Liver (tissue), 3 donors: ENCODE data around the gene NIPAL3.

Experiments
- EGR1 ChIP-seq, 2 donors: IDR thresholded peaks; 2 replicates each; pipeline ENCODE4 v1.6.1; 2016 to 2018; ENCODE audit warnings: antibody characterized with exemption in 2 of 2, low read depth in 2 of 2
- GABPA ChIP-seq, 2 donors: IDR thresholded peaks in 1 of 2; conservative IDR thresholded peaks in 1 of 2; 2 replicates each; pipeline ENCODE4 v1.6.1; 2016; ENCODE audit warnings: antibody characterized with exemption in 2 of 2, mild to moderate bottlenecking in 1 of 2, moderate library complexity in 1 of 2
- JUND ChIP-seq, 2 donors: IDR thresholded peaks; 2 replicates each; pipeline ENCODE4 v1.6.1; 2016; ENCODE audit warnings: antibody characterized with exemption in 2 of 2
- TAF1 ChIP-seq: conservative IDR thresholded peaks from 2 replicates; pipeline ENCODE4 v1.6.1; 2016; ENCODE audit warnings: antibody characterized with exemption, mild to moderate bottlenecking
- YY1 ChIP-seq: IDR thresholded peaks from 2 replicates; pipeline ENCODE4 v1.6.1; 2016; ENCODE audit warnings: antibody characterized with exemption, mild to moderate bottlenecking
- TF ChIP-seq, protein P1 (sequence below): fragments of 150-350 bp; IDR thresholded peaks from 2 replicates; pipeline ENCODE4 v1.5.1; 2017; ENCODE audit warnings: improper control_type of control experiment, low read depth, low read length; ENCODE audit not compliant: missing input control
- TF ChIP-seq, protein P2 (sequence below): IDR thresholded peaks from 2 replicates; pipeline ENCODE4 v1.6.1; 2016; ENCODE audit warnings: antibody characterized with exemption, mild to moderate bottlenecking
- TF ChIP-seq, protein P3 (sequence below): IDR thresholded peaks from 2 replicates; pipeline ENCODE4 v1.6.1; 2016; ENCODE audit warnings: antibody characterized with exemption
- TF ChIP-seq, protein P4 (sequence below): IDR thresholded peaks from 2 replicates; pipeline ENCODE4 v1.6.1; 2016; ENCODE audit warnings: antibody characterized with exemption
- TF ChIP-seq, protein P5 (sequence below): IDR thresholded peaks from 2 replicates; pipeline ENCODE4 v1.6.1; 2016; ENCODE audit warnings: antibody characterized with exemption
- donor health status: healthy.
- donor health status: healthy.

DNA sequence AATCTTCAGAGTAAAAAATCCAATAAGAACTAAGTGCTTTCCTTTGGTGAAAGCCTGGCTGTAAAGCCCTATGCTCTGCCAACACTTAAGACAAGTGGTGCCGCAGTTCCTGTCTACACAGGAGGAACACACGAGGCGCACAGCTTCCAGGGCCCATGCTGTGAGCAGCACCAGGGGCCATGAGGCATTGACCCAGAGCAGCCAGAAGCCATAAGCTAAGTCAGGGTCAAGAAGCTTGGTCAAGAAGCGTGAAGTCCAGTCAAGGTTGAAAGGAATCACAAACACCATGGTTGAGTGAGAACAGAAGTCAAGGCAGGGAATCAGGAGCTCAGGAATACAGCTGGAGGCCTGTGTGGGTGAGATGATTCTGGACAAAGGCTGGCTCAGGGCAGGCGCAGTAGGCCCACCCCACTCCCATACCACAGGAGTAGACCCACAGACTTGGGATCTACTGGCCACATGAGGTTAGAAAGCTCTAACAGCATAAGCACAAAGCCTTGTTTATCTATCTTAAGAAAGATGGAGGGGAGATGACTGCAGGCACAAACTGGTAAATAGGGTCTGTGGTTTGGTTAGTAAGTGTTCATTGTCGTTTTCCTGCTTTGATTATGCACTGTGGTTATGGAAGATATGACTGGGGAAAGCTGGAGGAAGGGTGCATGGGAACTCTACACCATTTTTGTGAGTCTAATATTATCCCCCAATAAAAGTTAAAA is 44.1 kb downstream of the NIPAL3 start:
- TF ChIP-seq YY1, result no peak
- TF ChIP-seq, protein P1, sequence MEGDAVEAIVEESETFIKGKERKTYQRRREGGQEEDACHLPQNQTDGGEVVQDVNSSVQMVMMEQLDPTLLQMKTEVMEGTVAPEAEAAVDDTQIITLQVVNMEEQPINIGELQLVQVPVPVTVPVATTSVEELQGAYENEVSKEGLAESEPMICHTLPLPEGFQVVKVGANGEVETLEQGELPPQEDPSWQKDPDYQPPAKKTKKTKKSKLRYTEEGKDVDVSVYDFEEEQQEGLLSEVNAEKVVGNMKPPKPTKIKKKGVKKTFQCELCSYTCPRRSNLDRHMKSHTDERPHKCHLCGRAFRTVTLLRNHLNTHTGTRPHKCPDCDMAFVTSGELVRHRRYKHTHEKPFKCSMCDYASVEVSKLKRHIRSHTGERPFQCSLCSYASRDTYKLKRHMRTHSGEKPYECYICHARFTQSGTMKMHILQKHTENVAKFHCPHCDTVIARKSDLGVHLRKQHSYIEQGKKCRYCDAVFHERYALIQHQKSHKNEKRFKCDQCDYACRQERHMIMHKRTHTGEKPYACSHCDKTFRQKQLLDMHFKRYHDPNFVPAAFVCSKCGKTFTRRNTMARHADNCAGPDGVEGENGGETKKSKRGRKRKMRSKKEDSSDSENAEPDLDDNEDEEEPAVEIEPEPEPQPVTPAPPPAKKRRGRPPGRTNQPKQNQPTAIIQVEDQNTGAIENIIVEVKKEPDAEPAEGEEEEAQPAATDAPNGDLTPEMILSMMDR, result no peak
- no peak for TF ChIP-seq TAF1
- TF ChIP-seq, protein P2, sequence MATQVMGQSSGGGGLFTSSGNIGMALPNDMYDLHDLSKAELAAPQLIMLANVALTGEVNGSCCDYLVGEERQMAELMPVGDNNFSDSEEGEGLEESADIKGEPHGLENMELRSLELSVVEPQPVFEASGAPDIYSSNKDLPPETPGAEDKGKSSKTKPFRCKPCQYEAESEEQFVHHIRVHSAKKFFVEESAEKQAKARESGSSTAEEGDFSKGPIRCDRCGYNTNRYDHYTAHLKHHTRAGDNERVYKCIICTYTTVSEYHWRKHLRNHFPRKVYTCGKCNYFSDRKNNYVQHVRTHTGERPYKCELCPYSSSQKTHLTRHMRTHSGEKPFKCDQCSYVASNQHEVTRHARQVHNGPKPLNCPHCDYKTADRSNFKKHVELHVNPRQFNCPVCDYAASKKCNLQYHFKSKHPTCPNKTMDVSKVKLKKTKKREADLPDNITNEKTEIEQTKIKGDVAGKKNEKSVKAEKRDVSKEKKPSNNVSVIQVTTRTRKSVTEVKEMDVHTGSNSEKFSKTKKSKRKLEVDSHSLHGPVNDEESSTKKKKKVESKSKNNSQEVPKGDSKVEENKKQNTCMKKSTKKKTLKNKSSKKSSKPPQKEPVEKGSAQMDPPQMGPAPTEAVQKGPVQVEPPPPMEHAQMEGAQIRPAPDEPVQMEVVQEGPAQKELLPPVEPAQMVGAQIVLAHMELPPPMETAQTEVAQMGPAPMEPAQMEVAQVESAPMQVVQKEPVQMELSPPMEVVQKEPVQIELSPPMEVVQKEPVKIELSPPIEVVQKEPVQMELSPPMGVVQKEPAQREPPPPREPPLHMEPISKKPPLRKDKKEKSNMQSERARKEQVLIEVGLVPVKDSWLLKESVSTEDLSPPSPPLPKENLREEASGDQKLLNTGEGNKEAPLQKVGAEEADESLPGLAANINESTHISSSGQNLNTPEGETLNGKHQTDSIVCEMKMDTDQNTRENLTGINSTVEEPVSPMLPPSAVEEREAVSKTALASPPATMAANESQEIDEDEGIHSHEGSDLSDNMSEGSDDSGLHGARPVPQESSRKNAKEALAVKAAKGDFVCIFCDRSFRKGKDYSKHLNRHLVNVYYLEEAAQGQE, result no peak
- TF ChIP-seq EGR1 (IDR thresholded peaks at IDR 0.05; ENCODE audit: low read depth in 2 of 2), result no peak
- TF ChIP-seq JUND (IDR thresholded peaks at IDR 0.05), result no peak
- TF ChIP-seq GABPA (IDR thresholded peaks at IDR 0.05 in 1 of 2, conservative IDR thresholded peaks at IDR 0.05 in 1 of 2), result no peak
- TF ChIP-seq, protein P3, sequence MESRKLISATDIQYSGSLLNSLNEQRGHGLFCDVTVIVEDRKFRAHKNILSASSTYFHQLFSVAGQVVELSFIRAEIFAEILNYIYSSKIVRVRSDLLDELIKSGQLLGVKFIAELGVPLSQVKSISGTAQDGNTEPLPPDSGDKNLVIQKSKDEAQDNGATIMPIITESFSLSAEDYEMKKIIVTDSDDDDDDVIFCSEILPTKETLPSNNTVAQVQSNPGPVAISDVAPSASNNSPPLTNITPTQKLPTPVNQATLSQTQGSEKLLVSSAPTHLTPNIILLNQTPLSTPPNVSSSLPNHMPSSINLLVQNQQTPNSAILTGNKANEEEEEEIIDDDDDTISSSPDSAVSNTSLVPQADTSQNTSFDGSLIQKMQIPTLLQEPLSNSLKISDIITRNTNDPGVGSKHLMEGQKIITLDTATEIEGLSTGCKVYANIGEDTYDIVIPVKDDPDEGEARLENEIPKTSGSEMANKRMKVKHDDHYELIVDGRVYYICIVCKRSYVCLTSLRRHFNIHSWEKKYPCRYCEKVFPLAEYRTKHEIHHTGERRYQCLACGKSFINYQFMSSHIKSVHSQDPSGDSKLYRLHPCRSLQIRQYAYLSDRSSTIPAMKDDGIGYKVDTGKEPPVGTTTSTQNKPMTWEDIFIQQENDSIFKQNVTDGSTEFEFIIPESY, result no peak
- TF ChIP-seq, protein P4, sequence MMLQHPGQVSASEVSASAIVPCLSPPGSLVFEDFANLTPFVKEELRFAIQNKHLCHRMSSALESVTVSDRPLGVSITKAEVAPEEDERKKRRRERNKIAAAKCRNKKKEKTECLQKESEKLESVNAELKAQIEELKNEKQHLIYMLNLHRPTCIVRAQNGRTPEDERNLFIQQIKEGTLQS, result no peak
- TF ChIP-seq, protein P5, sequence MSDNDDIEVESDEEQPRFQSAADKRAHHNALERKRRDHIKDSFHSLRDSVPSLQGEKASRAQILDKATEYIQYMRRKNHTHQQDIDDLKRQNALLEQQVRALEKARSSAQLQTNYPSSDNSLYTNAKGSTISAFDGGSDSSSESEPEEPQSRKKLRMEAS, result no peak
